GM12878 (cell line): ENCODE measurements around the gene ETNPPL. TPM values are rescaled to one million over a fixed set of nuclear protein-coding genes. Genes with fewer than 3 reads are reported as not detected.

Source experiments
- ATAC-seq: fragments of 200-7000 bp; cut with Tn5 transposase; 3 replicates; pipeline ENCODE4 v1.9.1; 2020; ENCODE audit warnings: mild to moderate bottlenecking, moderate library complexity
- BruUV-seq: library from RNA; stranded (reverse); fragments of 400-500 nt; replicated peaks from 2 replicates; lab custom pipeline; 2021; lab: Mats Ljungman, UMichigan
- CTCF ChIA-PET: fragments of 300-600 bp; sonication (Branson Sonifier 250); formaldehyde crosslinking; extraction: SDS; loops from one replicate; lab custom pipeline; 2021; ENCODE audit warnings: inconsistent platforms; lab: Yijun Ruan, JAX
- POLR2A ChIA-PET: fragments of 350-600 bp; formaldehyde crosslinking; extraction: SDS; loops from one replicate; lab custom pipeline; 2021; ENCODE audit warnings: inconsistent platforms; lab: Charles Lee
- RAD21 ChIA-PET: fragments of 300-600 bp; sonication (Branson Sonifier 250); formaldehyde crosslinking; loops from one replicate; lab custom pipeline; 2023; ENCODE audit warnings: antibody characterized with exemption; ENCODE audit not compliant: unreplicated experiment; lab: Charles Lee
- SMC1A ChIA-PET: fragments of 300-600 bp; sonication (Branson Sonifier 250); formaldehyde crosslinking; loops from one replicate; lab custom pipeline; 2023; ENCODE audit not compliant: unreplicated experiment, uncharacterized antibody; lab: Charles Lee
- DNase-seq: peaks from one replicate; pipeline ENCODE4 v3.0.0-alpha.2; 2011; ENCODE audit warnings: low read depth, low spot score
- FAIRE-seq: peaks from 3 replicates; lab custom pipeline; 2011; peaks lifted over from hg19 to GRCh38; lab: Jason Lieb, UNC
- H2AFZ ChIP-seq: 2 replicates; pipeline ENCODE4 v1.6.0; 2011; ENCODE audit warnings: low read depth, low read length, control low read depth; ENCODE audit not compliant: control insufficient read depth
- H3K27ac ChIP-seq: 2 replicates; pipeline ENCODE4 v1.5.1; 2011; ENCODE audit warnings: control low read depth; ENCODE audit not compliant: control insufficient read depth, insufficient read depth
- H3K27me3 ChIP-seq, 2 experiments: replicated peaks in 1 of 2; 2 replicates each; pipeline versions ENCODE4 v1.6.0 to v1.6.1; 2011; ENCODE audit warnings: low read length in 1 of 2; ENCODE audit not compliant: control insufficient read depth in 2 of 2, insufficient read depth in 2 of 2
- H3K36me3 ChIP-seq, 2 experiments: 2 replicates each; pipeline ENCODE4 v1.5.1; 2011; ENCODE audit warnings: low read length in 1 of 2; ENCODE audit not compliant: control insufficient read depth in 2 of 2, insufficient read depth in 2 of 2
- H3K4me1 ChIP-seq: 2 replicates; pipeline ENCODE4 v1.6.1; 2011; ENCODE audit warnings: mild to moderate bottlenecking, low read length, moderate library complexity, mixed read lengths; ENCODE audit not compliant: control insufficient read depth, insufficient read depth
- H3K4me2 ChIP-seq: 2 replicates; pipeline ENCODE4 v1.6.0; 2011; ENCODE audit warnings: control low read depth; ENCODE audit not compliant: control insufficient read depth, insufficient read depth
- H3K4me3 ChIP-seq: fragments of 200-600 bp; sonication (generic); 2 replicates; pipeline ENCODE4 v1.5.1; 2016
- H3K79me2 ChIP-seq: 2 replicates; pipeline ENCODE4 v1.6.0; 2011; ENCODE audit warnings: low read length; ENCODE audit not compliant: control insufficient read depth, insufficient read depth
- H3K9ac ChIP-seq: 2 replicates; pipeline ENCODE4 v1.8.0; 2011; ENCODE audit warnings: low read length, control low read depth, mixed read lengths; ENCODE audit not compliant: control insufficient read depth, insufficient read depth
- H3K9me3 ChIP-seq: replicated peaks from 3 replicates; pipeline ENCODE4 v1.5.1; 2011; ENCODE audit warnings: mild to moderate bottlenecking, low read length; ENCODE audit not compliant: control insufficient read depth, insufficient read depth
- H4K20me1 ChIP-seq: 2 replicates; pipeline ENCODE4 v1.6.0; 2011; ENCODE audit not compliant: control insufficient read depth, insufficient read depth
- BACH1 ChIP-seq: fragments of 450-650 bp; IDR thresholded peaks from 2 replicates; pipeline ENCODE4 v1.6.1; 2017; ENCODE audit warnings: mild to moderate bottlenecking, borderline replicate concordance
- BMI1 ChIP-seq: fragments of 450-650 bp; IDR thresholded peaks from 2 replicates; pipeline ENCODE4 v1.6.1; 2016; ENCODE audit warnings: mild to moderate bottlenecking, moderate library complexity, borderline replicate concordance
- DPF2 ChIP-seq: fragments of 450-650 bp; IDR thresholded peaks from 2 replicates; pipeline ENCODE4 v1.6.1; 2017; ENCODE audit warnings: mild to moderate bottlenecking
- E4F1 ChIP-seq: fragments of 450-650 bp; IDR thresholded peaks from 2 replicates; pipeline ENCODE4 v1.6.1; 2018; ENCODE audit warnings: borderline replicate concordance, mild to moderate bottlenecking; ENCODE audit not compliant: partially characterized antibody
- ETV6 ChIP-seq, 2 experiments: fragments of 450-650 bp in 1 of 2; IDR thresholded peaks in 1 of 2; conservative IDR thresholded peaks in 1 of 2; 2 replicates each; pipeline ENCODE4 v1.6.1; 2014; ENCODE audit warnings: antibody characterized with exemption in 1 of 2, borderline replicate concordance in 1 of 2, low read depth in 1 of 2, mild to moderate bottlenecking in 1 of 2, moderate library complexity in 1 of 2
- FOS ChIP-seq: IDR thresholded peaks from 3 replicates; pipeline ENCODE4 v1.6.1; 2011; ENCODE audit warnings: borderline replicate concordance; ENCODE audit not compliant: insufficient read length; ENCODE audit errors: extremely low read depth
- IKZF1 ChIP-seq: fragments of 450-650 bp; conservative IDR thresholded peaks from 2 replicates; pipeline ENCODE4 v1.6.1; 2017; ENCODE audit warnings: antibody characterized with exemption, mild to moderate bottlenecking
- IKZF2 ChIP-seq, 2 experiments: fragments of 450-650 bp; IDR thresholded peaks; 2 replicates each; pipeline ENCODE4 v1.6.1; 2017; ENCODE audit warnings: mild to moderate bottlenecking in 2 of 2, moderate library complexity in 2 of 2
- IRF4 ChIP-seq: IDR thresholded peaks from 2 replicates; pipeline ENCODE4 v1.6.1; 2011; ENCODE audit warnings: low read depth, low read length
- JUND ChIP-seq: IDR thresholded peaks from 2 replicates; pipeline ENCODE4 v1.6.1; 2012; ENCODE audit warnings: low read depth, mild to moderate bottlenecking, low read length, improper control_type of control experiment, moderate library complexity
- NR2F1 ChIP-seq: fragments of 450-650 bp; conservative IDR thresholded peaks from 2 replicates; pipeline ENCODE4 v1.6.1; 2017; ENCODE audit warnings: mild to moderate bottlenecking
- PML ChIP-seq: IDR thresholded peaks from 2 replicates; pipeline ENCODE4 v1.6.1; 2012; ENCODE audit warnings: low read length, inconsistent platforms
- SPI1 ChIP-seq: IDR thresholded peaks from 2 replicates; pipeline ENCODE4 v1.6.1; 2011; ENCODE audit warnings: low read depth, mild to moderate bottlenecking, low read length, moderate library complexity, borderline replicate concordance; ENCODE audit not compliant: insufficient read depth
- SREBF2 ChIP-seq: IDR thresholded peaks from 2 replicates; pipeline ENCODE4 v1.6.1; 2012; ENCODE audit warnings: mild to moderate bottlenecking, low read length
- TCF3 ChIP-seq: IDR thresholded peaks from 2 replicates; pipeline ENCODE4 v1.6.1; 2012; ENCODE audit warnings: low read depth, mild to moderate bottlenecking, low read length, borderline replicate concordance; ENCODE audit not compliant: insufficient read depth
- ZSCAN29 ChIP-seq: fragments of 450-650 bp; IDR thresholded peaks from 2 replicates; pipeline ENCODE4 v1.6.1; 2017; ENCODE audit warnings: mild to moderate bottlenecking, moderate library complexity
- WGBS: methylation state at CpG from one replicate; pipeline ENCODE4 v1.1.6; 2016; ENCODE audit warnings: low lambda C conversion rate; ENCODE audit not compliant: insufficient replicate concordance, insufficient coverage; ENCODE audit errors: missing lambda C conversion rate; 5-methylcytosine and 5-hydroxymethylcytosine counted together
- in situ Hi-C: fragments of 300-500 bp; cut with MboI; formaldehyde crosslinking; loops from 9 replicates; pipeline ENCODE4 v1.14.3; 2018; ENCODE audit warnings: mixed read lengths
- intact Hi-C: fragments of 100-400 bp; cut with micrococcal nuclease; formaldehyde crosslinking; loops from one replicate; pipeline ENCODE4 v1.14.2; 2022; ENCODE audit not compliant: unreplicated experiment
- polyA plus RNA-seq, 11 experiments: library from polyadenylated mRNA; depleted of rRNA in 4 of 11; unstranded in 6 of 11; stranded (reverse) in 5 of 11; fragments of >200 nt; fragmentation: Nextera tagmentation in 4 of 11; fragmentation: Illumina TruSeq in 1 of 11; extraction: Ambion mirVana in 4 of 11; extraction: Trizol in 1 of 11; gene quantifications; 1 replicate in 1 of 11; 2 replicates in 10 of 11; pipeline versions ENCODE4 v1.2.1 to v1.2.3, GENCODE V29; 2011 to 2016; ENCODE audit warnings: inconsistent platforms in 2 of 11, missing spikeins in 2 of 11, low read depth in 1 of 11
- total RNA-seq, 4 experiments: library from RNA; depleted of rRNA in 3 of 4; stranded (reverse); fragments of >200 nt in 3 of 4; fragmentation: Illumina TruSeq in 1 of 4; extraction: Trizol in 1 of 4; gene quantifications; 2 replicates each; pipeline versions ENCODE4 v1.2.1 to v1.2.3, GENCODE V29; 2013 to 2021
- TF ChIP-seq, protein P1 (sequence below): IDR thresholded peaks from 2 replicates; pipeline ENCODE4 v1.6.1; 2011; ENCODE audit warnings: borderline replicate concordance, low read depth, mild to moderate bottlenecking, moderate library complexity, low read length; ENCODE audit not compliant: insufficient read depth, poor library complexity, severe bottlenecking
- TF ChIP-seq, protein P2 (sequence below), 3 experiments: IDR thresholded peaks in 2 of 3; conservative IDR thresholded peaks in 1 of 3; 2 replicates each; pipeline ENCODE4 v1.5.1; 2011; ENCODE audit warnings: low read depth in 3 of 3, low read length in 3 of 3, mild to moderate bottlenecking in 3 of 3, control low read depth in 2 of 3, moderate library complexity in 2 of 3, inconsistent platforms in 1 of 3, mixed read lengths in 1 of 3; ENCODE audit not compliant: control insufficient read depth in 2 of 3, insufficient read depth in 1 of 3; ENCODE audit errors: extremely low read depth in 1 of 3
- TF ChIP-seq, protein P3 (sequence below): IDR thresholded peaks from 2 replicates; pipeline ENCODE4 v1.6.1; 2011; ENCODE audit warnings: low read depth, low read length, improper control_type of control experiment, borderline replicate concordance

Gene ETNPPL
- total and polyA plus RNA-seq, 10 of the 15 experiments (the other 5 are each of a cell fraction or from before 2014, with no cell fraction given) = not detected

- ChIA-PET SMC1A (no interaction called here), CTCF (no interaction called here), POLR2A (no interaction called here), RAD21 (no interaction called here)
- no peak overlapping the region for H3K4me2 ChIP-seq
- no peak overlapping the region for H3K4me3 ChIP-seq
- FAIRE-seq (no peak), DNase-seq (no peak), ATAC-seq (no peak)
- WGBS = 21% methylated on average over 4 of the region's 4 CpGs
- intact Hi-C loops = no loop called here
- TF ChIP-seq FOS (no peak), NR2F1 (no peak), ETV6 (conservative IDR thresholded peaks at IDR 0.05 in 1 of 2, IDR thresholded peaks at IDR 0.05 in 1 of 2; ENCODE audit: borderline replicate concordance in 1 of 2, low read depth in 1 of 2) (no peak), ZSCAN29 (no peak), IRF4 (no peak), TCF3 (no peak), IKZF1 (no peak), SREBF2 (no peak), DPF2 (no peak), SPI1 (no peak), E4F1 (no peak), BACH1 (no peak), JUND (no peak), IKZF2 (IDR thresholded peaks at IDR 0.05) (no peak), BMI1 (no peak), PML (no peak)
- TF ChIP-seq, protein P1, sequence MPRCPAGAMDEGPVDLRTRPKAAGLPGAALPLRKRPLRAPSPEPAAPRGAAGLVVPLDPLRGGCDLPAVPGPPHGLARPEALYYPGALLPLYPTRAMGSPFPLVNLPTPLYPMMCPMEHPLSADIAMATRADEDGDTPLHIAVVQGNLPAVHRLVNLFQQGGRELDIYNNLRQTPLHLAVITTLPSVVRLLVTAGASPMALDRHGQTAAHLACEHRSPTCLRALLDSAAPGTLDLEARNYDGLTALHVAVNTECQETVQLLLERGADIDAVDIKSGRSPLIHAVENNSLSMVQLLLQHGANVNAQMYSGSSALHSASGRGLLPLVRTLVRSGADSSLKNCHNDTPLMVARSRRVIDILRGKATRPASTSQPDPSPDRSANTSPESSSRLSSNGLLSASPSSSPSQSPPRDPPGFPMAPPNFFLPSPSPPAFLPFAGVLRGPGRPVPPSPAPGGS = no peak
- TF ChIP-seq, protein P2, sequence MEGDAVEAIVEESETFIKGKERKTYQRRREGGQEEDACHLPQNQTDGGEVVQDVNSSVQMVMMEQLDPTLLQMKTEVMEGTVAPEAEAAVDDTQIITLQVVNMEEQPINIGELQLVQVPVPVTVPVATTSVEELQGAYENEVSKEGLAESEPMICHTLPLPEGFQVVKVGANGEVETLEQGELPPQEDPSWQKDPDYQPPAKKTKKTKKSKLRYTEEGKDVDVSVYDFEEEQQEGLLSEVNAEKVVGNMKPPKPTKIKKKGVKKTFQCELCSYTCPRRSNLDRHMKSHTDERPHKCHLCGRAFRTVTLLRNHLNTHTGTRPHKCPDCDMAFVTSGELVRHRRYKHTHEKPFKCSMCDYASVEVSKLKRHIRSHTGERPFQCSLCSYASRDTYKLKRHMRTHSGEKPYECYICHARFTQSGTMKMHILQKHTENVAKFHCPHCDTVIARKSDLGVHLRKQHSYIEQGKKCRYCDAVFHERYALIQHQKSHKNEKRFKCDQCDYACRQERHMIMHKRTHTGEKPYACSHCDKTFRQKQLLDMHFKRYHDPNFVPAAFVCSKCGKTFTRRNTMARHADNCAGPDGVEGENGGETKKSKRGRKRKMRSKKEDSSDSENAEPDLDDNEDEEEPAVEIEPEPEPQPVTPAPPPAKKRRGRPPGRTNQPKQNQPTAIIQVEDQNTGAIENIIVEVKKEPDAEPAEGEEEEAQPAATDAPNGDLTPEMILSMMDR (IDR thresholded peaks at IDR 0.05 in 2 of 3, conservative IDR thresholded peaks at IDR 0.05 in 1 of 3; ENCODE audit: control insufficient read depth in 2 of 3, extremely low read depth in 1 of 3, insufficient read depth in 1 of 3, low read depth in 3 of 3, low read length in 3 of 3) = no peak
- TF ChIP-seq, protein P3, sequence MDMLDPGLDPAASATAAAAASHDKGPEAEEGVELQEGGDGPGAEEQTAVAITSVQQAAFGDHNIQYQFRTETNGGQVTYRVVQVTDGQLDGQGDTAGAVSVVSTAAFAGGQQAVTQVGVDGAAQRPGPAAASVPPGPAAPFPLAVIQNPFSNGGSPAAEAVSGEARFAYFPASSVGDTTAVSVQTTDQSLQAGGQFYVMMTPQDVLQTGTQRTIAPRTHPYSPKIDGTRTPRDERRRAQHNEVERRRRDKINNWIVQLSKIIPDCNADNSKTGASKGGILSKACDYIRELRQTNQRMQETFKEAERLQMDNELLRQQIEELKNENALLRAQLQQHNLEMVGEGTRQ = no peak
- H3K4me1 ChIP-seq = no peaks in the 10 kb centered on the region
- no peak overlapping the region for H3K9ac ChIP-seq
- BruUV-seq = no TSS peak
- no peaks in the 10 kb centered on the region for H3K36me3 ChIP-seq
- H3K27me3 ChIP-seq = no peaks in the 10 kb centered on the region; a peak in 1 of 4 replicates
- in situ Hi-C loops = no loop called here
- no peaks in the 10 kb centered on the region for H4K20me1 ChIP-seq
- no peaks in the 10 kb centered on the region for H3K79me2 ChIP-seq
- no peak overlapping the region for H2AFZ ChIP-seq
- no peak overlapping the region for H3K27ac ChIP-seq
- H3K9me3 ChIP-seq = no peaks in the 10 kb centered on the region
These were observed 56.6 kb downstream of the ETNPPL start for GRCh38 chr4:108706289-108706688.
